K562 (cell line): ENCODE data around the gene DDAH1. TPM values are rescaled to one million over a fixed set of nuclear protein-coding genes. Genes with fewer than 3 reads are reported as not detected.

Source experiments
- ATAC-seq: fragments of 200-7000 bp; cut with Tn5 transposase; 3 replicates; pipeline ENCODE4 v1.9.1; 2020; ENCODE audit warnings: moderate library complexity
- BruUV-seq: library from RNA; stranded (reverse); fragments of 400-500 nt; replicated peaks from 2 replicates; lab custom pipeline; 2021; lab: Mats Ljungman, UMichigan
- CTCF ChIA-PET: fragments of 300-600 bp; formaldehyde crosslinking; extraction: SDS; loops from one replicate; lab custom pipeline; 2021; ENCODE audit warnings: low intra/inter-chr PET ratio; lab: Yijun Ruan, JAX
- POLR2A ChIA-PET: fragments of 300-600, 350-650 bp; sonication (Branson Sonifier 250); formaldehyde crosslinking; extraction: SDS; loops from one replicate; lab custom pipeline; 2021; ENCODE audit warnings: antibody characterized with exemption, inconsistent platforms; lab: Yijun Ruan, JAX
- DNase-seq, 4 experiments: peaks; one replicate each; pipeline versions ENCODE4 v3.0.0 to v3.0.0-alpha.2; 2011 to 2018; ENCODE audit warnings: low spot score in 3 of 4, mixed read lengths in 3 of 4; ENCODE audit errors: extremely low read depth in 1 of 4
- FAIRE-seq: peaks from 2 replicates; lab custom pipeline; 2011; peaks lifted over from hg19 to GRCh38; lab: Jason Lieb, UNC
- H2AFZ ChIP-seq: 2 replicates; pipeline ENCODE4 v1.6.0; 2011; ENCODE audit warnings: low read depth, low read length, control low read depth, inconsistent platforms
- H3K27ac ChIP-seq: fragments of 200-600 bp; 3 replicates; pipeline ENCODE4 v1.8.0; 2011; ENCODE audit warnings: low read depth, mild to moderate bottlenecking, control low read depth, inconsistent platforms, low read length, moderate library complexity, mixed read lengths; ENCODE audit errors: extremely low read depth
- H3K27me3 ChIP-seq, 2 experiments: fragments of 300-600 bp in 1 of 2; 2 replicates in 1 of 2; 3 replicates in 1 of 2; pipeline versions ENCODE4 v1.6.0 to v1.8.0; 2011; ENCODE audit warnings: inconsistent platforms in 2 of 2, low read length in 2 of 2, mild to moderate bottlenecking in 1 of 2, mixed read lengths in 1 of 2, moderate library complexity in 1 of 2; ENCODE audit not compliant: control insufficient read depth in 2 of 2, insufficient read depth in 2 of 2
- H3K36me3 ChIP-seq: fragments of 300-600 bp; 3 replicates; pipeline ENCODE4 v1.8.0; 2011; ENCODE audit warnings: mild to moderate bottlenecking, low read length, inconsistent platforms; ENCODE audit not compliant: control insufficient read depth, insufficient read depth
- H3K4me1 ChIP-seq, 2 experiments: fragments of 200-600 bp in 1 of 2; replicated peaks in 1 of 2; 2 replicates in 1 of 2; 3 replicates in 1 of 2; pipeline versions ENCODE4 v1.5.1 to v1.8.0; 2011; ENCODE audit warnings: inconsistent platforms in 2 of 2, low read length in 2 of 2, mild to moderate bottlenecking in 1 of 2, mixed read lengths in 1 of 2, moderate library complexity in 1 of 2; ENCODE audit not compliant: control insufficient read depth in 2 of 2, insufficient read depth in 2 of 2
- H3K4me2 ChIP-seq: 2 replicates; pipeline ENCODE4 v1.6.1; 2011; ENCODE audit warnings: low read length, control low read depth, inconsistent platforms, mixed read lengths; ENCODE audit not compliant: insufficient read depth
- H3K4me3 ChIP-seq: fragments of 200-600 bp; sonication (generic), shearing (Covaris generic); 2 replicates; pipeline ENCODE4 v1.5.1; 2016; ENCODE audit warnings: control low read depth, inconsistent platforms
- H3K79me2 ChIP-seq: fragments of 200-600 bp; 3 replicates; pipeline ENCODE4 v1.8.0; 2011; ENCODE audit warnings: low read length, inconsistent platforms; ENCODE audit not compliant: control insufficient read depth, insufficient read depth
- H3K9ac ChIP-seq, 2 experiments: 2 replicates each; pipeline versions ENCODE4 v1.6.0 to v1.6.1; 2011; ENCODE audit warnings: low read depth in 2 of 2, low read length in 2 of 2, control low read depth in 1 of 2, inconsistent platforms in 1 of 2, mild to moderate bottlenecking in 1 of 2, mixed read lengths in 1 of 2; ENCODE audit not compliant: insufficient read depth in 1 of 2
- H3K9me1 ChIP-seq: one replicate; pipeline ENCODE4 v1.6.0; 2011; ENCODE audit warnings: inconsistent platforms, mild to moderate bottlenecking, low read length, moderate library complexity; ENCODE audit not compliant: control insufficient read depth, insufficient read depth
- H3K9me3 ChIP-seq: replicated peaks from 2 replicates; pipeline ENCODE4 v1.5.1; 2011; ENCODE audit warnings: low read depth, low read length, inconsistent platforms; ENCODE audit not compliant: control insufficient read depth, insufficient read depth
- H4K20me1 ChIP-seq: replicated peaks from 2 replicates; pipeline ENCODE4 v1.6.1; 2011; ENCODE audit warnings: low read length, inconsistent platforms, mixed read lengths; ENCODE audit not compliant: control insufficient read depth, insufficient read depth
- ADNP ChIP-seq: fragments of 200-800 bp; sonication (Bioruptor generic); IDR thresholded peaks from 2 replicates; pipeline ENCODE4 v1.6.1; 2016; ENCODE audit warnings: missing genetic modification characterization, missing compliant biosample characterization
- ARNT ChIP-seq, 2 experiments: fragments of 450-650 bp; IDR thresholded peaks; 2 replicates each; pipeline ENCODE4 v1.6.1; 2016; ENCODE audit warnings: mild to moderate bottlenecking in 1 of 2
- ATF3 ChIP-seq, 2 experiments: fragments of 450-650 bp in 1 of 2; sonication (generic) in 1 of 2; formaldehyde crosslinking in 1 of 2; IDR thresholded peaks in 1 of 2; conservative IDR thresholded peaks in 1 of 2; 2 replicates each; pipeline versions ENCODE4 v1.6.1 to v1.8.1; 2016 to 2023; ENCODE audit warnings: mild to moderate bottlenecking in 2 of 2, moderate library complexity in 2 of 2, inconsistent platforms in 1 of 2, missing genetic modification reagents in 1 of 2
- ATF4 ChIP-seq: fragments of 450-650 bp; formaldehyde crosslinking; IDR thresholded peaks from 2 replicates; pipeline ENCODE4 v1.4.0; 2022; ENCODE audit warnings: mild to moderate bottlenecking, moderate library complexity
- BACH1 ChIP-seq: fragments of 200-800 bp; sonication (Bioruptor generic); IDR thresholded peaks from 2 replicates; pipeline ENCODE4 v1.6.1; 2016; ENCODE audit warnings: missing genetic modification characterization, missing compliant biosample characterization
- FOXA1 ChIP-seq: fragments of 450-650 bp; IDR thresholded peaks from 2 replicates; pipeline ENCODE4 v1.6.1; 2016; ENCODE audit warnings: mild to moderate bottlenecking, borderline replicate concordance
- KLF10 ChIP-seq: fragments of 250-450 bp; sonication (Bioruptor Pico); IDR thresholded peaks from 2 replicates; pipeline ENCODE4 v1.6.1; 2021; ENCODE audit warnings: matching md5 sums
- L3MBTL2 ChIP-seq: fragments of 450-650 bp; IDR thresholded peaks from 2 replicates; pipeline ENCODE4 v1.6.1; 2016; ENCODE audit warnings: mild to moderate bottlenecking, moderate library complexity
- MYC ChIP-seq, 2 experiments: fragments of 250-450 bp in 1 of 2; sonication (Bioruptor Pico) in 1 of 2; IDR thresholded peaks; 2 replicates each; pipeline versions ENCODE4 v1.5.1 to v1.6.1; 2012 to 2021; ENCODE audit warnings: low read depth in 2 of 2, borderline replicate concordance in 1 of 2, improper control_type of control experiment in 1 of 2, low read length in 1 of 2, mild to moderate bottlenecking in 1 of 2, moderate library complexity in 1 of 2
- SIRT6 ChIP-seq: IDR thresholded peaks from one replicate; pipeline ENCODE4 v1.6.1; 2012; ENCODE audit warnings: low read depth, mild to moderate bottlenecking, control low read depth, inconsistent platforms, low read length, moderate library complexity
- SMARCA5 ChIP-seq: fragments of 450-650 bp; IDR thresholded peaks from 2 replicates; pipeline ENCODE4 v1.6.1; 2016
- SRSF3 ChIP-seq: fragments of 200-400 bp; formaldehyde crosslinking; IDR thresholded peaks from 2 replicates; pipeline ENCODE4 v1.6.1; 2016; ENCODE audit warnings: mild to moderate bottlenecking, low read length, moderate library complexity; ENCODE audit not compliant: insufficient read depth
- TBL1XR1 ChIP-seq, 2 experiments: IDR thresholded peaks; 2 replicates each; pipeline ENCODE4 v1.6.1; 2012; ENCODE audit warnings: improper control_type of control experiment in 2 of 2, low read length in 2 of 2, mild to moderate bottlenecking in 1 of 2
- WGBS: fragments of 100-300 bp; shearing (Covaris generic); methylation state at CpG from one replicate; pipeline ENCODE4 v1.1.6; 2016; ENCODE audit warnings: low coverage, mixed read lengths; ENCODE audit not compliant: insufficient coverage; ENCODE audit errors: missing lambda C conversion rate; 5-methylcytosine and 5-hydroxymethylcytosine counted together
- in situ Hi-C: fragments of 300-500 bp; cut with MboI; formaldehyde crosslinking; loops from 4 replicates; pipeline ENCODE4 v1.15.0; 2018; ENCODE audit warnings: inconsistent platforms, mixed read lengths
- intact Hi-C: fragments of 100-400 bp; cut with micrococcal nuclease; formaldehyde crosslinking; loops from 2 replicates; pipeline ENCODE4 v1.14.2; 2022
- polyA plus RNA-seq, 8 experiments: library from polyadenylated mRNA; depleted of rRNA in 4 of 8; stranded (reverse) in 5 of 8; unstranded in 3 of 8; fragments of >200 nt; fragmentation: Nextera tagmentation in 2 of 8; fragmentation: Illumina TruSeq in 1 of 8; extraction: Ambion mirVana in 2 of 8; extraction: Trizol in 1 of 8; gene quantifications; 2 replicates each; pipeline versions ENCODE4 v1.2.1 to v1.2.3, GENCODE V29; 2011 to 2014; ENCODE audit warnings: inconsistent platforms in 1 of 8, missing spikeins in 1 of 8
- total RNA-seq, 7 experiments: library from RNA; depleted of rRNA in 6 of 7; stranded (reverse); fragments of >200 nt in 6 of 7; fragmentation: Illumina TruSeq in 2 of 7; extraction: Trizol in 2 of 7; gene quantifications; 2 replicates each; pipeline versions ENCODE4 v1.2.1 to v1.2.3, GENCODE V29; 2011 to 2021; ENCODE audit warnings: low replicate concordance in 1 of 7
- TF ChIP-seq, protein P1 (sequence below), 2 experiments: IDR thresholded peaks in 1 of 2; conservative IDR thresholded peaks in 1 of 2; 2 replicates each; pipeline ENCODE4 v1.6.1; 2016; ENCODE audit warnings: low read depth in 2 of 2, mild to moderate bottlenecking in 1 of 2, missing compliant biosample characterization in 1 of 2, missing genetic modification characterization in 1 of 2, moderate library complexity in 1 of 2
- TF ChIP-seq, protein P2 (sequence below): sonication (generic); formaldehyde crosslinking; IDR thresholded peaks from 2 replicates; pipeline ENCODE4 v1.8.0; 2022; ENCODE audit warnings: mild to moderate bottlenecking, low read depth, missing genetic modification reagents

DDAH1 gene
- total and polyA plus RNA-seq, 9 of the 15 experiments (the other 6 are each of a cell fraction or from before 2014, with no cell fraction given), result 0.04 to 0.24 (median 0.10) TPM

GRCh38 chr1:85481688-85482087 is 16.7 kb upstream of the DDAH1 start (continued):
- no peak for TF ChIP-seq ATF4 (CRISPR knock-in tag)

DNA sequence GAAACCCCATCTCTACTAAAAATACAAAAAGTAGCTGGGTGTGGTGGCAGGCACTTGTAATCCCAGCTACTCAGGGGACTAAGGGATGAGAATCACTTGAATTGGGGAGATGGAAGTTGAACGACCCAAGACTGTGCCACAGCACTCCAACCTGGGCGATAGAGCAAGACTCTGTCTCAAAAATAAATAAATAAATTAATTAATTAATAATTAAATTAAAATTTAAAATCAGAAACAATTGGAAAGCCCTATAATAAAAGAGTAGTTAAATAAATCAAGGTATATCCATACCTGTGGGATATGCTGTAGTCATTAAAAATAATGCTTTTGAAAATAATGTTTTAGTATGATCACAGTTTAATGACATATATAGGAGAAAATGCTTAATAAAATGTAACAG is 15.6 kb upstream of the DDAH1 start:
- no peak for FAIRE-seq
- H3K27ac ChIP-seq, result no peak overlapping the region
- in situ Hi-C loops, result no loop called here
- no peaks in the 10 kb centered on the region for H4K20me1 ChIP-seq
- intact Hi-C loops, result no loop called here
- H3K9me3 ChIP-seq, result no peaks in the 10 kb centered on the region
- no peak overlapping the region for H3K9ac ChIP-seq
- ChIA-PET CTCF (no interaction called here), POLR2A (no interaction called here)
- no peaks in the 10 kb centered on the region for H3K79me2 ChIP-seq
- no peaks in the 10 kb centered on the region for H3K9me1 ChIP-seq
- H3K4me3 ChIP-seq, result no peak overlapping the region
- peaks cover 0 to 2% of the 10 kb centered on the region in 2 experiments; a peak in 1 of 5 replicates for H3K27me3 ChIP-seq
- WGBS, result 5% methylated on average over 2 of the region's 2 CpGs
- no peak overlapping the region for H3K4me2 ChIP-seq
- no peak for ATAC-seq
- no peaks in the 10 kb centered on the region for H3K4me1 ChIP-seq
- no TSS peak for BruUV-seq
- no peaks in the 10 kb centered on the region for H3K36me3 ChIP-seq
- no peak overlapping the region for H2AFZ ChIP-seq
- no peak for DNase-seq
- TF ChIP-seq SRSF3 (no peak), ADNP (no peak), FOXA1 (no peak), TBL1XR1 (IDR thresholded peaks at IDR 0.05; ENCODE audit: low read length in 2 of 2) (no peak), L3MBTL2 (no peak), BACH1 (no peak), ARNT (IDR thresholded peaks at IDR 0.05) (no peak), SIRT6 (no peak), MYC (IDR thresholded peaks at IDR 0.05; ENCODE audit: low read depth, low read length) (no peak), MYC (CRISPR knock-in tag; IDR thresholded peaks at IDR 0.05; ENCODE audit: borderline replicate concordance, low read depth) (no peak), ATF3 (IDR thresholded peaks at IDR 0.05) (no peak), ATF3 (CRISPR knock-in tag; conservative IDR thresholded peaks at IDR 0.05) (no peak), KLF10 (CRISPR knock-in tag) (no peak), SMARCA5 (no peak)
- TF ChIP-seq, protein P1, sequence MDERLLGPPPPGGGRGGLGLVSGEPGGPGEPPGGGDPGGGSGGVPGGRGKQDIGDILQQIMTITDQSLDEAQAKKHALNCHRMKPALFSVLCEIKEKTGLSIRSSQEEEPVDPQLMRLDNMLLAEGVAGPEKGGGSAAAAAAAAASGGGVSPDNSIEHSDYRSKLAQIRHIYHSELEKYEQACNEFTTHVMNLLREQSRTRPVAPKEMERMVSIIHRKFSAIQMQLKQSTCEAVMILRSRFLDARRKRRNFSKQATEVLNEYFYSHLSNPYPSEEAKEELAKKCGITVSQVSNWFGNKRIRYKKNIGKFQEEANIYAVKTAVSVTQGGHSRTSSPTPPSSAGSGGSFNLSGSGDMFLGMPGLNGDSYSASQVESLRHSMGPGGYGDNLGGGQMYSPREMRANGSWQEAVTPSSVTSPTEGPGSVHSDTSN (CRISPR knock-in tag; IDR thresholded peaks at IDR 0.05; ENCODE audit: low read depth), result no peak
- TF ChIP-seq, protein P1 (tag; conservative IDR thresholded peaks at IDR 0.05; ENCODE audit: low read depth), result no peak
- TF ChIP-seq, protein P2, sequence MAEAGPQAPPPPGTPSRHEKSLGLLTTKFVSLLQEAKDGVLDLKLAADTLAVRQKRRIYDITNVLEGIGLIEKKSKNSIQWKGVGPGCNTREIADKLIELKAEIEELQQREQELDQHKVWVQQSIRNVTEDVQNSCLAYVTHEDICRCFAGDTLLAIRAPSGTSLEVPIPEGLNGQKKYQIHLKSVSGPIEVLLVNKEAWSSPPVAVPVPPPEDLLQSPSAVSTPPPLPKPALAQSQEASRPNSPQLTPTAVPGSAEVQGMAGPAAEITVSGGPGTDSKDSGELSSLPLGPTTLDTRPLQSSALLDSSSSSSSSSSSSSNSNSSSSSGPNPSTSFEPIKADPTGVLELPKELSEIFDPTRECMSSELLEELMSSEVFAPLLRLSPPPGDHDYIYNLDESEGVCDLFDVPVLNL (CRISPR knock-in tag), result no peak
